Hepatocyte (in vitro differentiated cells): ENCODE data around the gene CEP120. TPM values are rescaled to one million over a fixed set of nuclear protein-coding genes. Genes with fewer than 3 reads are reported as not detected.
"Not testable (repeated sequence)": the region's sequence is repeated elsewhere in the genome, so short reads cannot be mapped to it uniquely, and the experiment has no call there.

Experiments used
- DNase-seq: peaks from one replicate; pipeline ENCODE4 v3.0.0-alpha.2; 2016; ENCODE audit warnings: low spot score
- H2AFZ ChIP-seq: fragments of 200-600 bp; sonication (generic); 2 replicates; pipeline ENCODE4 v1.6.0; 2016; ENCODE audit warnings: antibody characterized with exemption, mild to moderate bottlenecking
- H3K27ac ChIP-seq: fragments of 200-600 bp; sonication (generic); 2 replicates; pipeline ENCODE4 v1.5.1; 2016; ENCODE audit warnings: mild to moderate bottlenecking
- H3K27me3 ChIP-seq: fragments of 200-600 bp; sonication (generic); 2 replicates; pipeline ENCODE4 v1.6.1; 2016
- H3K36me3 ChIP-seq: fragments of 200-600 bp; sonication (generic); replicated peaks from 2 replicates; pipeline ENCODE4 v1.5.1; 2016; ENCODE audit warnings: low read depth; ENCODE audit not compliant: insufficient read depth
- H3K4me1 ChIP-seq: fragments of 200-600 bp; sonication (generic); 2 replicates; pipeline ENCODE4 v1.5.1; 2016; ENCODE audit warnings: mild to moderate bottlenecking, moderate library complexity; ENCODE audit not compliant: insufficient read depth
- H3K4me2 ChIP-seq: fragments of 200-600 bp; sonication (generic); 2 replicates; pipeline ENCODE4 v1.6.0; 2016
- H3K4me3 ChIP-seq: fragments of 200-600 bp; sonication (generic); 2 replicates; pipeline ENCODE4 v1.5.1; 2016; ENCODE audit warnings: mild to moderate bottlenecking
- H3K79me2 ChIP-seq: fragments of 200-600 bp; sonication (generic); 2 replicates; pipeline ENCODE4 v1.6.0; 2017; ENCODE audit warnings: mild to moderate bottlenecking
- H3K9me2 ChIP-seq: fragments of 200-600 bp; sonication (generic); replicated peaks from 2 replicates; pipeline ENCODE4 v1.6.0; 2017; ENCODE audit warnings: mild to moderate bottlenecking; ENCODE audit not compliant: insufficient read depth
- H3K9me3 ChIP-seq: fragments of 200-600 bp; sonication (generic); 2 replicates; pipeline ENCODE4 v1.5.1; 2016; ENCODE audit warnings: low read depth, mild to moderate bottlenecking
- H4K20me1 ChIP-seq: fragments of 200-600 bp; sonication (generic); 2 replicates; pipeline ENCODE4 v1.6.0; 2016; ENCODE audit warnings: mild to moderate bottlenecking; ENCODE audit not compliant: insufficient read depth, poor library complexity, severe bottlenecking
- CTCF ChIP-seq: fragments of 200-600 bp; sonication (generic); IDR thresholded peaks from 2 replicates; pipeline ENCODE4 v1.5.1; 2016; ENCODE audit warnings: antibody characterized with exemption, mild to moderate bottlenecking; ENCODE audit not compliant: poor library complexity
- EZH2 ChIP-seq: fragments of 200-600 bp; sonication (generic); IDR thresholded peaks from 2 replicates; pipeline ENCODE4 v1.6.1; 2016; ENCODE audit warnings: antibody characterized with exemption, mild to moderate bottlenecking, borderline replicate concordance
- EZH2phosphoT487 ChIP-seq: fragments of 200-600 bp; sonication (generic); IDR thresholded peaks from one replicate; pipeline ENCODE4 v1.6.1; 2018; ENCODE audit warnings: antibody characterized with exemption, mild to moderate bottlenecking, low read depth, moderate library complexity; ENCODE audit not compliant: unreplicated experiment, severe bottlenecking
- WGBS: methylation state at CpG from one replicate; pipeline ENCODE4 v1.1.6; 2016; ENCODE audit warnings: low lambda C conversion rate; ENCODE audit errors: missing lambda C conversion rate; 5-methylcytosine and 5-hydroxymethylcytosine counted together
- polyA plus RNA-seq: library from polyadenylated mRNA; unstranded; fragments of >200 nt; fragmentation: Nextera tagmentation; extraction: Ambion mirVana; gene quantifications from 2 replicates; pipeline ENCODE4 v1.2.1, GENCODE V29; 2016
- total RNA-seq: library from RNA; depleted of rRNA; stranded (reverse); fragments of >200 nt; gene quantifications from 2 replicates; pipeline ENCODE4 v1.2.3, GENCODE V29; 2014

The CEP120 gene
- total and polyA plus RNA-seq, 2 experiments from 2014 or later: 5.7 to 17.5 TPM

DNA sequence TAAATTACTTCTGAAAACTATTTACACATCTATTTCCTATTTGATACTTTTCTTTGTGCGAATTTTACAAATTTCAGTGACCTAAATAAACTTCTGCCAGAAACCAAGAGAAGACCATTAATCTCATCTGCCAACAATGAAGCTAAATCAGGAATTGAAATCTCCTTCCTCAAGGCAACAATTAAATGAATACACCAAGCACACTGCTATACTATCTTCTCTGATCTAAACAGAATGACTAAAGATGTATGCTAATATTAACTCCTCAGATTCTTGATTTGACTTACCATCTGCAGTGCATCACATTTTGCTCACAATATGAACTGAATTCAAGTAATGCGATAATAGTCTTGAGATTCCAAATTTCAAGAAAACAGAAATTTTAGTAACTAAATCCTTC is 82.3 kb downstream of the CEP120 start:
- no peaks in the 10 kb centered on the region for H3K4me1 ChIP-seq
- no peak overlapping the region for H3K4me2 ChIP-seq
- H2AFZ ChIP-seq: no peak overlapping the region
- no peaks in the 10 kb centered on the region for H3K36me3 ChIP-seq
- H3K9me2 ChIP-seq: no peaks in the 10 kb centered on the region
- H3K4me3 ChIP-seq: no peak overlapping the region
- H4K20me1 ChIP-seq: no peaks in the 10 kb centered on the region
- WGBS: 83% methylated on average over 2 of the region's 2 CpGs
- no peak for DNase-seq
- no peak overlapping the region for H3K27ac ChIP-seq
- TF ChIP-seq EZH2 (no peak), CTCF (no peak), EZH2phosphoT487 (no peak)
- no peaks in the 10 kb centered on the region for H3K79me2 ChIP-seq
- H3K9me3 ChIP-seq: no peaks in the 10 kb centered on the region
- no peaks in the 10 kb centered on the region for H3K27me3 ChIP-seq

DNA sequence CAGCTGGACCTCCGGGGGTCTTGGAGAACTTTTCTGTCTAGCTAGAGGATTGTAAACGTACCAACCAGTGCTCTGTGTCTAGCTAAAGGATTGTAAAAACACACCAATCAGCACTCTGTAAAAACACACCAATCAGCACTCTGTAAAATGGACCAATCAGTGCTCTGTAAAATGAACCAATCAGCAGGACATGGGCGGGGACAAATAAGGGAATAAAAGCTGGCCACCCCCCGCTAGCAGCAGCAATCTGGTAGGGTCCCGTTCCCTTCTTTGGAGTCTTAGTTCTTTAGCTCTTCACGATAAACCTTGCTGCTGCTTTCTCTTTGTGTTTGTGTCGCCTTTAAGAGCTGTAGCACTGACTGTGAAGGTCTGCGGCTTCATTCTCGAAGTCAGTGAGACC is 114.8 kb downstream of the CEP120 start:
- H2AFZ ChIP-seq, H3K27ac ChIP-seq, H3K4me1 ChIP-seq, H4K20me1 ChIP-seq, DNase-seq, H3K9me3 ChIP-seq, H3K4me3 ChIP-seq, H3K27me3 ChIP-seq, H3K79me2 ChIP-seq, H3K4me2 ChIP-seq, H3K9me2 ChIP-seq, H3K36me3 ChIP-seq: not testable (repeated sequence)
- 82% methylated on average over 9 of the region's 9 CpGs for WGBS

DNA sequence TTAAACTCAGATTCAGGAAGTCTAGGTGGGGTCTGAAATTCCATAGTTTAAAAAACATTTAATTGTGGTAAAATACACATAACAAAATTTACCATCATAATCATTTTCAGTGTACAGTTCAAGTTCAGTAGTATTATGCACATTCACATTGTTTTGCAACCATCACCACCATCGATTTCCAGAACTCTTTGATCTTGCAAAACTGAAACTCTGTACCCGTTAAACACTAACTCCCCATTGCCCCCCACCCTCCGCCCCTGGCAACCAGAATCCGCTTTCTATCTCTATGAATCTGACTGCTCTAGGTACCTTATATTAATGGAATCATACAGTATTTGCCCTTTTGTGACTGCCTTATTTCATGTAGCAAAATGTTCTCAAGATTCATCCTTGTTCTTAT is 117.5 kb downstream of the CEP120 start:
- Histone ChIP-seq H3K4me3 (no peak overlapping the region), H3K4me2 (no peak overlapping the region), H3K36me3 (no peaks in the 10 kb centered on the region), H3K27ac (no peak overlapping the region), H3K9me2 (no peaks in the 10 kb centered on the region), H3K4me1 (no peaks in the 10 kb centered on the region), H3K79me2 (no peaks in the 10 kb centered on the region), H3K27me3 (no peaks in the 10 kb centered on the region), H2AFZ (no peak overlapping the region), H3K9me3 (no peaks in the 10 kb centered on the region), H4K20me1 (no peaks in the 10 kb centered on the region)
- DNase-seq: no peak
- WGBS: 93% methylated on average over 4 of the region's 4 CpGs
- TF ChIP-seq CTCF (no peak), EZH2phosphoT487 (no peak), EZH2 (no peak)

DNA sequence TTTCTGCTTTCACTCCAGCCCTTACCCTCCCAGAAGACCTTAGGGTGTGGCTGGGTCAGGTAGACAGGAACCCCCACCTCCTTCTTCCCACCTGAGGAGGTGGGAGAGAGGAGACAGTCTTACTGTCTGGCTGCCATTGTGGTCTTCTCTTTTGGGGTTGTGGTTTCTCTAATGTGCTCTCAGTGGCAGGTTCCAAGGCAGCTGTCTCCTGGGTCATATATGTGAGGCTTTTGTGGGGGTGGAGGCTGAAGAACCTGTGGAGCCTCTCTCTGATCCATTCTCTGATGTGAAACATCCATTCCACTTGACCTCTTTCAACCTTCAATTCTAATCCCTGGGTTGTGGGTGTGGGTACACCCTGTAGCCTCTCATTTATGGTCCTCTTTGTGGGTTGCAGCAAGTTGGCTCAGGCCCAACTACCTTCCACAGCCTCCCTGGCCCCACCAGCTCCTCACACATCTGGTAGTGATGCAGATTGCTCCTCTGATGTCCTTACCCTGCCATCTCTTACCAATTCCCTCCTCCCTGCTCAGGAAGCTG is 118.4 kb downstream of the CEP120 start:
- DNase-seq: no peak
- H3K36me3 ChIP-seq: no peaks in the 10 kb centered on the region
- no peaks in the 10 kb centered on the region for H3K9me2 ChIP-seq
- H3K27me3 ChIP-seq: no peaks in the 10 kb centered on the region
- H3K4me1 ChIP-seq: no peaks in the 10 kb centered on the region
- no peak for TF ChIP-seq EZH2phosphoT487
- no peak for TF ChIP-seq EZH2
- no peak for TF ChIP-seq CTCF
- H3K27ac ChIP-seq: no peak overlapping the region
- no peaks in the 10 kb centered on the region for H4K20me1 ChIP-seq
- H3K4me3 ChIP-seq: no peak overlapping the region
- H2AFZ ChIP-seq: no peak overlapping the region
- H3K9me3 ChIP-seq: no peaks in the 10 kb centered on the region
- no peaks in the 10 kb centered on the region for H3K79me2 ChIP-seq
- no peak overlapping the region for H3K4me2 ChIP-seq
